ENCODE measurements around the gene ATG7.

- no peak for TF ChIP-seq CTCF (IDR thresholded peaks at IDR 0.05)
- TF ChIP-seq POLR2A (IDR thresholded peaks at IDR 0.05), result no peak
- TF ChIP-seq POLR2AphosphoS5 (IDR thresholded peaks at IDR 0.05; ENCODE audit: insufficient read depth in 1 of 2, low read depth in 1 of 2), result no peak
These were observed 282.0 kb downstream of the ATG7 start for GRCh38 chr3:11554236-11554610.

All from vagina (tissue), 2 donors.